ENCODE data around the gene AVPR2. TPM values are rescaled to one million over a fixed set of nuclear protein-coding genes. Genes with fewer than 3 reads are reported as not detected.

Gene AVPR2
- polyA plus RNA-seq, 4 donors = 0.31 to 3.5 TPM; not detected in 2

DNA sequence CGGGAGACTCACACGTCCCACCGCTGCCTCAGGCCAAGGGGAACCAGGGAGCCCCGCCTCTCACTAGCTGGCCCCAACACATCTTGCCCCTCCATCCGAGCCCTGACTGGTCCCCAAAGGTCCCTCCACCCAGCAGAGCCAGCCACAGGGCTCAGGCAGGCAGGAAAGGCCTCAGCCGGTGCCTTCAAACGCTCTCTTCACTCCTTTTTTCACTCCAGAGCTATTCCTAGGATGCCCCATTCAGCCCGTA lies 23.1 kb downstream of the AVPR2 start:
- no peaks in the 10 kb centered on the region for H3K9me3 ChIP-seq (ENCODE audit: control insufficient read depth in 2 of 2, insufficient read depth in 1 of 2, low read depth in 1 of 2, low read length in 1 of 2)
- 0 to 20% (median 0%) methylated on average over 4 to 8 of the region's 8 CpGs for WGBS, 3 donors
- no peaks in the 10 kb centered on the region for H3K27me3 ChIP-seq (ENCODE audit: control insufficient read depth in 3 of 3, insufficient read depth in 3 of 3, low read length in 3 of 3)
- H3K36me3 ChIP-seq (ENCODE audit: control insufficient read depth in 3 of 3, insufficient read depth in 2 of 3, low read depth in 1 of 3, low read length in 3 of 3) = peaks cover 0 to 34% (median 3%) of the 10 kb centered on the region in 3 donors
- FAIRE-seq (no peak), DNase-seq (no peak)
- peaks cover 0 to 30% (median 0%) of the 10 kb centered on the region in 3 donors for H3K4me1 ChIP-seq (ENCODE audit: control insufficient read depth in 3 of 3, insufficient read depth in 2 of 3, low read depth in 1 of 3, low read length in 2 of 3)
- peak overlapping the region; percentile 95 to 100 (median 99) for H3K27ac ChIP-seq (ENCODE audit: low read depth in 1 of 3, low read length in 2 of 3)
- peak overlapping the region; percentile 52 to 71 (median 57) for H3K4me3 ChIP-seq (ENCODE audit: low read depth in 1 of 3, low read length in 3 of 3)

DNA sequence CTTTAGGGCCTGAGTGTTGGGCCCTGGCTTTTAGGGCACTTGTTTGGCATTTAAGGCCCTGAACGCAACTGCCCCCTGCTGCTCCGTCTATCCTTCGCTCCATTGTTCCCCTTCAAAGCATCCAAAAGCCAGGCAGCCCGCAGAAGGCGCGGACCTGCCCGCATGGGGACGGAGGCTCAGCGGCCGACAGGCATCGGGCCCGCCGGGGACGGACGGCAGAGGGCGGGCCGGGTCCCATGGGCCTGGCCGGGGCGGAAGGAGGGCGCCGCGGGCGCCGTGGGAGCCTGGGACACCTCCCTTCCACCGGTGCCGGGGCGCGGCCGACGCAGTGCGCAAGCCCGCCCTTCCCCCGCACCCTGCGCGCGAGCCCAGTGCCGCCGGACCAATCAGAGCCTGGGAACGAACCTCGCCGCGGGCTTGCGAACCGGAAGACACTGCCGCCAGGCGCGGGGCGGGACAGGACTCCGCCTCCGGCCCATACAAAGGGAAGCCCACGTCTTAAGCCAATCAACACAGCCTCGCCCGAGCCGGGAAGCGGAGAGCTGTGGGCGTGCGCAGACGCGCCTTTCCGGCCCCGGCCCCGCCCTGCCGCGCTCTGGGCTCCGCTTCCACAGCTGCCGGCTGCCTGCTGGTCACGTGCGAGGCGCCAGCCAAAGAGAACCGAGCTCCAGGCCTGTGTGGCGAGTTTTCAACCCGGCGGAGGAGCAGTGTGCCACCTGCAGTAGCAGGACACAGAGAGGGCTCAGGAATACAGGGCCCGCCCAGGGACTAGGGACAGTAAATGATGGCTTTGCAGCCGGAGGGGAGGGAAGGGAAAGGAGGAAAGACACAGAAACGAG lies 23.7 kb downstream of the AVPR2 start:
- DNase-seq (peak; percentile 95), FAIRE-seq (peak; percentile 41)
- peaks cover 0 to 30% (median 0%) of the 10 kb centered on the region in 3 donors for H3K4me1 ChIP-seq (ENCODE audit: control insufficient read depth in 3 of 3, insufficient read depth in 2 of 3, low read depth in 1 of 3, low read length in 2 of 3)
- no peaks in the 10 kb centered on the region for H3K27me3 ChIP-seq (ENCODE audit: control insufficient read depth in 3 of 3, insufficient read depth in 3 of 3, low read length in 3 of 3)
- peak overlapping the region; percentile 95 to 100 (median 99) for H3K27ac ChIP-seq (ENCODE audit: low read depth in 1 of 3, low read length in 2 of 3)
- WGBS, 3 donors = 0 to 11% (median 8%) methylated on average over 43 to 76 of the region's 76 CpGs
- H3K9me3 ChIP-seq (ENCODE audit: control insufficient read depth in 2 of 2, insufficient read depth in 1 of 2, low read depth in 1 of 2, low read length in 1 of 2) = no peaks in the 10 kb centered on the region
- H3K36me3 ChIP-seq (ENCODE audit: control insufficient read depth in 3 of 3, insufficient read depth in 2 of 3, low read depth in 1 of 3, low read length in 3 of 3) = peaks cover 0 to 37% (median 3%) of the 10 kb centered on the region in 3 donors
- peak overlapping the region; percentile 52 to 71 (median 57) for H3K4me3 ChIP-seq (ENCODE audit: low read depth in 1 of 3, low read length in 3 of 3)

DNA sequence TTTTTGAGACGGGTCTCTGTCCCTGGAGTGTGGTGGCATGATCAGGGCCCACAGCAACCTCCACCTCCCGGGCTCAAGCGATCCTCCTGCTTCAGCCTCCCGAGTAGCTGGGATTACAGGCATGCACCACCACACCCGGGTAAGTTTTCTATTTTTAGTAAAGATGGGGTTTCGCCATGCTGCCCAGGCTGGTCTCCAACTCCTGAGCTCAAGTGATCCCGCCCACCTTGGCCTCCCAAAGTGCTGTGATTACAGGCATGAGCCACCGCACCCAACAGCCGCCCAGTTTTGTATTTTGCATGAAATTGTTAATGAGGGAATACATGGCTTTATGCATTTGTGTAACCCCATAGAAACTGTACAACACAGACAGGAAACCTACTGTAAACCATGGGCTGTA lies 24.4 kb downstream of the AVPR2 start:
- peak overlapping the region in 2 of 3 donors; percentile 78 to 83 for H3K27ac ChIP-seq (ENCODE audit: low read depth in 1 of 3, low read length in 2 of 3)
- H3K4me3 ChIP-seq (ENCODE audit: low read depth in 1 of 3, low read length in 3 of 3) = peak overlapping the region in 1 of 3 donors; percentile 24
- FAIRE-seq = no peak

DNA sequence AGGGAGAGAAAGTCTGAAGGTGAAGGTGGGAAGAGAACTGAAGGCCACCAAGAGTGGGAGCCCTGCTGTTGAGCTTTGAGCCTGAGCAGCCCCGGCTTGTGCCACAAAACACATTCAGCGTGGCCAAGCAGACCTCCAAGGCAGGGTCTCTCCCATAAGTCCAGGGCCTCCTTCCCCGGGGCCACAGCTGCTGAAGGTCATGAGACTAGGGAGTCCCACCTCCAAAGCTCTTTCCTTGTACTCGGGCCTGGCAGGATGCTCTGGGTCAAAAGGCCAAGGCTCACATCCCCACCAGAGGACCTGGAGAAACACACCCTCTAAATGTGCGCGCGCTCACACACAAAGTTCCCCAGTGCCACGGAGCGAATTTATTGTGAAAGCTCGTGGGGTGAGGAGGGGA lies 25.1 kb downstream of the AVPR2 start:
- no peak for DNase-seq
- 77 to 78% (median 77%) methylated on average over 10 of the region's 10 CpGs for WGBS, 3 donors
- H3K27ac ChIP-seq (ENCODE audit: low read depth in 1 of 3, low read length in 2 of 3) = no peak overlapping the region
- H3K4me1 ChIP-seq (ENCODE audit: control insufficient read depth in 3 of 3, insufficient read depth in 2 of 3, low read depth in 1 of 3, low read length in 2 of 3) = peaks cover 0 to 28% (median 3%) of the 10 kb centered on the region in 3 donors
- no peak overlapping the region for H3K4me3 ChIP-seq (ENCODE audit: low read depth in 1 of 3, low read length in 3 of 3)
- no peaks in the 10 kb centered on the region for H3K9me3 ChIP-seq (ENCODE audit: control insufficient read depth in 2 of 2, insufficient read depth in 1 of 2, low read depth in 1 of 2, low read length in 1 of 2)
- H3K36me3 ChIP-seq (ENCODE audit: control insufficient read depth in 3 of 3, insufficient read depth in 2 of 3, low read depth in 1 of 3, low read length in 3 of 3) = peaks cover 0 to 37% (median 3%) of the 10 kb centered on the region in 3 donors
- no peaks in the 10 kb centered on the region for H3K27me3 ChIP-seq (ENCODE audit: control insufficient read depth in 3 of 3, insufficient read depth in 3 of 3, low read length in 3 of 3)
- no peak for FAIRE-seq

More for the DNA sequence above, 24.4 kb downstream of the AVPR2 start:
- no peak for DNase-seq
- 28 to 40% (median 34%) methylated on average over 6 to 9 of the region's 9 CpGs for WGBS, 3 donors
- H3K4me1 ChIP-seq (ENCODE audit: control insufficient read depth in 3 of 3, insufficient read depth in 2 of 3, low read depth in 1 of 3, low read length in 2 of 3) = peaks cover 0 to 30% (median under 1%) of the 10 kb centered on the region in 3 donors
- H3K27me3 ChIP-seq (ENCODE audit: control insufficient read depth in 3 of 3, insufficient read depth in 3 of 3, low read length in 3 of 3) = no peaks in the 10 kb centered on the region
- peaks cover 0 to 37% (median 3%) of the 10 kb centered on the region in 3 donors for H3K36me3 ChIP-seq (ENCODE audit: control insufficient read depth in 3 of 3, insufficient read depth in 2 of 3, low read depth in 1 of 3, low read length in 3 of 3)
- no peaks in the 10 kb centered on the region for H3K9me3 ChIP-seq (ENCODE audit: control insufficient read depth in 2 of 2, insufficient read depth in 1 of 2, low read depth in 1 of 2, low read length in 1 of 2)

DNA sequence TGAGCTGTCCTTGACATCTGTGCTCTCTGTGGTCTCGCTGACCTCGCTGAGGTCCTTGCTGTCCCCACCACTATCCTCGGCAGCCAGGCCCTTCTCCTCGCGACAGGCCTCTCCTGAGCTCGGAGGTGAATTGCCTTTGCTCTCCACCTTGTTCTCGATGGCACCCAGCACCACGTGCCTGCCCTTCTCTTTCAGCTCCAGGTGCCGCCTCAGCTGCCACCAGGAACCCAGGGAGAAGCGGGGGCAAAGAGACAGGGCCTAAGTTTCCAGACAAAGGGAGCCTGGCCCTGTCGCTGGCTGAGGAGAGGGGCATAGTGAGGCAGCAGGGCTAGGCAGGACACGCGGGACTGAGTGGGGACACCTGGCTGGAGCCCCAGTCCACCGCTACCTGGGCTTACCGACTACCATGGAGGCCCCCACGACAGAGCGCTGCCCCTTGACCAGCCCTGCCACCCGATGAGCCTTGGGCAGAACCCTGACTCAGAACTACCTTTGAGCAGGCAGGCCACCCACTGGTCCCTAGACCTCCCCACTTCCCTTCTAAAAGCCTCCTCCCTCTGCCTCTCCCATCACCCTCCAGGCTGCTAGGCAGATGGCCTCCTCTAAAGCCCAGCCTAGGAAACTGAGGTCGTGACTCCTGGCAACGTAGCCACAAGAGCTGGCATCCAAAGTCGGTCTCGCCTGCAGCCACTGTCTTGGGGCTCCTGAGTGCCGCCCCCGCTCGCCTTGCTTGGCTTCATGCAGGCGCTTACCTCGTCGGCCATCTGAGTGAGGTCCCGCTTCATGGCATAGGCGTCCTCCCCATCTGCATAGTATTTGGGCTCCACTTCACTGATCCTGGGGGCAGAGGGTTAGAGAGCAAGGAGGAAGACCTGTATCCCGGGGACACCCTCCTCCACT lies 25.8 kb downstream of the AVPR2 start:
- Histone ChIP-seq H3K4me3 (ENCODE audit: low read depth in 1 of 3, low read length in 3 of 3) (no peak overlapping the region), H3K36me3 (ENCODE audit: control insufficient read depth in 3 of 3, insufficient read depth in 2 of 3, low read depth in 1 of 3, low read length in 3 of 3) (peaks cover 0 to 37% (median 3%) of the 10 kb centered on the region in 3 donors), H3K27me3 (ENCODE audit: control insufficient read depth in 3 of 3, insufficient read depth in 3 of 3, low read length in 3 of 3) (no peaks in the 10 kb centered on the region), H3K9me3 (ENCODE audit: control insufficient read depth in 2 of 2, insufficient read depth in 1 of 2, low read depth in 1 of 2, low read length in 1 of 2) (no peaks in the 10 kb centered on the region), H3K4me1 (ENCODE audit: control insufficient read depth in 3 of 3, insufficient read depth in 2 of 3, low read depth in 1 of 3, low read length in 2 of 3) (peaks cover 0 to 21% (median 3%) of the 10 kb centered on the region in 3 donors), H3K27ac (ENCODE audit: low read depth in 1 of 3, low read length in 2 of 3) (no peak overlapping the region)
- DNase-seq (no peak), FAIRE-seq (no peak)
- WGBS, 3 donors = 87 to 90% (median 89%) methylated on average over 24 to 31 of the region's 31 CpGs

DNA sequence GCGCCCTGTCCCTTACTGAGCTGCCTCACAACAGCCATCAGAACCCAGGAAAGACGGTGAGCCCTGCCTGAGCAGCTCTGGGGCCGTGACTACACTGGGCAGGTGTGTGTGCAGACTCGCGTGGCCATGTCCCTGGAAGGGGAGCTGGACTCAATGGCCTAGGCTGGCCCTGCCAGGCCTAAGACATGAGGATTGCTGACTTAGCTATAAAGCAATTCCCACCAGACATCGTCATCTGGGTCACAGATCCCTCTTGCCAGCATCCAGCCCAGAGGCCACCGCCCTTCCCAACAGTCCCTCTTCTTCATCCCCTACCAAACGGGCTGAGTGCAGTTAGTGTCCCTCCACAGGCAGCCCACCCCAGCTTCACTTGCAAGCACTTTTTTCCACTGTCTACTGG lies 26.7 kb downstream of the AVPR2 start:
- H3K4me1 ChIP-seq (ENCODE audit: control insufficient read depth in 3 of 3, insufficient read depth in 2 of 3, low read depth in 1 of 3, low read length in 2 of 3) = peaks cover 0 to 16% (median 3%) of the 10 kb centered on the region in 3 donors
- WGBS, 3 donors = 87 to 95% (median 88%) methylated on average over 7 to 8 of the region's 8 CpGs
- no peak overlapping the region for H3K27ac ChIP-seq (ENCODE audit: low read depth in 1 of 3, low read length in 2 of 3)

DNA sequence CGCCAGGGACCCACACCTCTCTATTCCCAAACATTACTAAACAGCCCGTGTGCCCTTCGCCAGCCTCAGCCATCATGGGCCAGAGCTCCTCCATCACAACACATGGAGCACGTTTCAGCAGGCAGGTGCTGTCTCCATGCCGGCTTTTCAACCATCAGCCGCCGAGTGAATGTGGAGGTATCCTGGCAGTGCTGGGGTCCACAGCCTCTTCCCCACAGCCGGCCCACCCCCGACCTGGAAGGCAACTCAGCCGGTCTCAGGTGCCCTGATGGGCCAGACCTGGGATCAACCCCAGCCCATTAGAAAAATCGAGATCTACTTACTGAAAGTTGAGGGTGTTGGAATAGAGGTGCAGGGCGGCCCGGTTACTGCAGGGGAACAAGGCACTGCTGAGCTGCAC lies 27.3 kb downstream of the AVPR2 start:
- Histone ChIP-seq H3K9me3 (ENCODE audit: control insufficient read depth in 2 of 2, insufficient read depth in 1 of 2, low read depth in 1 of 2, low read length in 1 of 2) (no peaks in the 10 kb centered on the region), H3K4me1 (ENCODE audit: control insufficient read depth in 3 of 3, insufficient read depth in 2 of 3, low read depth in 1 of 3, low read length in 2 of 3) (peaks cover 0 to 10% (median 3%) of the 10 kb centered on the region in 3 donors), H3K4me3 (ENCODE audit: low read depth in 1 of 3, low read length in 3 of 3) (no peak overlapping the region), H3K36me3 (ENCODE audit: control insufficient read depth in 3 of 3, insufficient read depth in 2 of 3, low read depth in 1 of 3, low read length in 3 of 3) (peaks cover 0 to 37% (median 3%) of the 10 kb centered on the region in 3 donors), H3K27ac (ENCODE audit: low read depth in 1 of 3, low read length in 2 of 3) (no peak overlapping the region), H3K27me3 (ENCODE audit: control insufficient read depth in 3 of 3, insufficient read depth in 3 of 3, low read length in 3 of 3) (no peaks in the 10 kb centered on the region)
- FAIRE-seq = no peak
- no peak for DNase-seq
- WGBS, 3 donors = 89 to 96% (median 95%) methylated on average over 13 of the region's 13 CpGs

More for the DNA sequence above, 26.7 kb downstream of the AVPR2 start:
- no peaks in the 10 kb centered on the region for H3K9me3 ChIP-seq (ENCODE audit: control insufficient read depth in 2 of 2, insufficient read depth in 1 of 2, low read depth in 1 of 2, low read length in 1 of 2)
- H3K4me3 ChIP-seq (ENCODE audit: low read depth in 1 of 3, low read length in 3 of 3) = no peak overlapping the region
- H3K36me3 ChIP-seq (ENCODE audit: control insufficient read depth in 3 of 3, insufficient read depth in 2 of 3, low read depth in 1 of 3, low read length in 3 of 3) = peaks cover 0 to 37% (median 3%) of the 10 kb centered on the region in 3 donors
- FAIRE-seq = no peak
- H3K27me3 ChIP-seq (ENCODE audit: control insufficient read depth in 3 of 3, insufficient read depth in 3 of 3, low read length in 3 of 3) = no peaks in the 10 kb centered on the region
- DNase-seq = no peak

DNA sequence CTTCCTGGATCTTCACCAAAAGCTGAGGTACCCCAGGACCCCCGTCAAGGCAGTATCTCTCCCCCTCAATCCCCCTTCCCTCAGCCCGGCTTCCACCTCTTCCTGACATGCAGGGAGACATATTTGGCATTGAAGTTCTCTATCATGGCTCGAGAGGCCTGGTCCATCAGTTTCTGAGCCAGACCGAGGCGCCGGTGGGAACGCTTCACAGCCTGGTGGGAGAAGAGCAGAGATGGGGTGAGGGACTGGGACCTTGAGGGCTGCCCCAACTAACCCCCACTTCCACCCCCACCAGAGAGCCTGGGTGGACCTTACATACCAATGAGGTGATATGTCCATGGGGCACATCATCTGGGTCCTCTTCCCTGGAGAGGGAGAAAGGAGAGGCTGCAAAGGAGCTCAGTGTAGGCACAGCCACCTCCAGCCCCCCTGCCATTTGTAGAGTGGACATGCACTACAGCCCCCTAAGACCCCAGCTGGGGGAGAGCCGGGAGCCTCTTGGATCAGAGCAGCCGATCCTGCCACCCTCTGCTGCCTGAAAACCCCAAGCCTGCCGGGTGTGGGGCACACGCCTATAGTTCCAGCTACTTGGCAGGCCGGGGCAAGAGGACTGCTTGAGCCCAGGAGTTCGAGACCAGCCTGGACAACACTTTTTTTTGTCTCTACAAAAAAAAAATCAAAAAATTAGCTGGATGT lies 27.9 kb downstream of the AVPR2 start:
- Histone ChIP-seq H3K27ac (ENCODE audit: low read depth in 1 of 3, low read length in 2 of 3) (no peak overlapping the region), H3K27me3 (ENCODE audit: control insufficient read depth in 3 of 3, insufficient read depth in 3 of 3, low read length in 3 of 3) (no peaks in the 10 kb centered on the region), H3K36me3 (ENCODE audit: control insufficient read depth in 3 of 3, insufficient read depth in 2 of 3, low read depth in 1 of 3, low read length in 3 of 3) (peaks cover 0 to 37% (median 3%) of the 10 kb centered on the region in 3 donors), H3K9me3 (ENCODE audit: control insufficient read depth in 2 of 2, insufficient read depth in 1 of 2, low read depth in 1 of 2, low read length in 1 of 2) (no peaks in the 10 kb centered on the region), H3K4me3 (ENCODE audit: low read depth in 1 of 3, low read length in 3 of 3) (no peak overlapping the region), H3K4me1 (ENCODE audit: control insufficient read depth in 3 of 3, insufficient read depth in 2 of 3, low read depth in 1 of 3, low read length in 2 of 3) (peaks cover 0 to 4% (median 3%) of the 10 kb centered on the region in 3 donors)
- FAIRE-seq (no peak), DNase-seq (no peak)
- 86 to 94% (median 89%) methylated on average over 9 to 13 of the region's 13 CpGs for WGBS, 3 donors
